Epithelial cell of prostate (primary cell): ENCODE data around the gene GRM4.

Experiments
- DNase-seq: peaks from one replicate; pipeline ENCODE4 v3.0.0-alpha.2; 2011; ENCODE audit warnings: low read depth, low spot score
- H3K27ac ChIP-seq: fragments of 450-650 bp; 2 replicates; pipeline ENCODE4 v1.5.1; 2017; ENCODE audit warnings: mild to moderate bottlenecking

Gene GRM4

GRCh38 chr6:34158876-34159275 is 13.0 kb upstream of the GRM4 start:
- H3K27ac ChIP-seq = no peak overlapping the region
- no peak for DNase-seq

- H3K27ac ChIP-seq = no peak overlapping the region
- no peak for DNase-seq
Observed at GRCh38 chr6:34157851-34158250, 12.0 kb upstream of the GRM4 start.

- H3K27ac ChIP-seq = no peak overlapping the region
- no peak for DNase-seq
Observed at GRCh38 chr6:34157236-34157830, 11.4 kb upstream of the GRM4 start.

GRCh38 chr6:34155471-34156300 is 9.8 kb upstream of the GRM4 start:
- DNase-seq = no peak
- no peak overlapping the region for H3K27ac ChIP-seq

- DNase-seq = no peak
- no peak overlapping the region for H3K27ac ChIP-seq
Observed at GRCh38 chr6:34154668-34155447, 9.0 kb upstream of the GRM4 start.

GRCh38 chr6:34152806-34153520 is 7.1 kb upstream of the GRM4 start:
- DNase-seq = no peak
- no peak overlapping the region for H3K27ac ChIP-seq

- DNase-seq = no peak
- H3K27ac ChIP-seq = no peak overlapping the region
Observed at GRCh38 chr6:34152042-34152524, 6.2 kb upstream of the GRM4 start.

- no peak for DNase-seq
- no peak overlapping the region for H3K27ac ChIP-seq
Observed at GRCh38 chr6:34151321-34152041, 5.6 kb upstream of the GRM4 start.

GRCh38 chr6:34150766-34151165 is 4.9 kb upstream of the GRM4 start:
- no peak overlapping the region for H3K27ac ChIP-seq
- DNase-seq = no peak

GRCh38 chr6:34149831-34150400 is 4.0 kb upstream of the GRM4 start:
- no peak overlapping the region for H3K27ac ChIP-seq
- DNase-seq = no peak

GRCh38 chr6:34149452-34149810 is 3.5 kb upstream of the GRM4 start:
- DNase-seq = no peak
- no peak overlapping the region for H3K27ac ChIP-seq

GRCh38 chr6:34148631-34149451 is 3.0 kb upstream of the GRM4 start:
- H3K27ac ChIP-seq = no peak overlapping the region
- no peak for DNase-seq

- H3K27ac ChIP-seq = no peak overlapping the region
- DNase-seq = no peak
Observed at GRCh38 chr6:34147906-34148630, 2.2 kb upstream of the GRM4 start.

GRCh38 chr6:34146801-34147592 is 1.1 kb upstream of the GRM4 start:
- no peak overlapping the region for H3K27ac ChIP-seq
- DNase-seq = no peak

GRCh38 chr6:34145161-34146020 is 496 bp downstream of the GRM4 start:
- no peak for DNase-seq
- no peak overlapping the region for H3K27ac ChIP-seq

- no peak overlapping the region for H3K27ac ChIP-seq
- no peak for DNase-seq
Observed at GRCh38 chr6:34144581-34145160, 1.2 kb downstream of the GRM4 start.
